H1 (cell line): ENCODE results near the gene RELB.

Experiments used
- ASH2L ChIP-seq: fragments of 200-600, 300-600 bp; sonication (generic); IDR thresholded peaks from one replicate; pipeline ENCODE4 v1.7.1; 2017; ENCODE audit warnings: low read length
- BACH1 ChIP-seq: IDR thresholded peaks from 2 replicates; pipeline ENCODE4 v1.6.1; 2012; ENCODE audit warnings: low read length, improper control_type of control experiment
- CBX5 ChIP-seq: fragments of 300-800, 300-1000 bp; sonication (generic); IDR thresholded peaks from 2 replicates; pipeline ENCODE4 v1.7.1; 2016; ENCODE audit warnings: antibody characterized with exemption, low read length, low read depth
- CEBPB ChIP-seq: IDR thresholded peaks from 2 replicates; pipeline ENCODE4 v1.6.1; 2012; ENCODE audit warnings: low read depth, low read length
- EP300 ChIP-seq, 2 experiments: IDR thresholded peaks; 1 replicate in 1 of 2; 2 replicates in 1 of 2; pipeline ENCODE4 v1.6.1; 2011 to 2012; ENCODE audit warnings: low read depth in 2 of 2, low read length in 2 of 2, mild to moderate bottlenecking in 2 of 2, borderline replicate concordance in 1 of 2, inconsistent platforms in 1 of 2, moderate library complexity in 1 of 2
- EZH2 ChIP-seq: fragments of 200-600 bp; sonication (generic); IDR thresholded peaks from 2 replicates; pipeline ENCODE4 v1.7.1; 2012; ENCODE audit warnings: low read depth, mild to moderate bottlenecking, moderate library complexity, low read length, inconsistent platforms; ENCODE audit not compliant: severe bottlenecking
- POLR2A ChIP-seq, 2 experiments: IDR thresholded peaks; 1 replicate in 1 of 2; 2 replicates in 1 of 2; pipeline ENCODE4 v1.6.1; 2011; ENCODE audit warnings: low read depth in 2 of 2, low read length in 2 of 2, mild to moderate bottlenecking in 2 of 2; ENCODE audit errors: control extremely low read depth in 1 of 2
- POLR2AphosphoS5 ChIP-seq: IDR thresholded peaks from 2 replicates; pipeline ENCODE4 v1.6.1; 2011; ENCODE audit warnings: low read depth, low read length
- SP1 ChIP-seq: IDR thresholded peaks from 2 replicates; pipeline ENCODE4 v1.6.1; 2011; ENCODE audit warnings: low read depth, low read length
- SUZ12 ChIP-seq: fragments of 200-600 bp; sonication (generic); IDR thresholded peaks from 2 replicates; pipeline ENCODE4 v1.6.1; 2012; ENCODE audit warnings: mild to moderate bottlenecking, inconsistent platforms, low read length, moderate library complexity, mixed read lengths
- TCF12 ChIP-seq: IDR thresholded peaks from 2 replicates; pipeline ENCODE4 v1.6.1; 2011; ENCODE audit warnings: low read depth, mild to moderate bottlenecking, low read length
- TEAD4 ChIP-seq: IDR thresholded peaks from 2 replicates; pipeline ENCODE4 v1.6.1; 2012; ENCODE audit warnings: low read depth, low read length, inconsistent platforms, mixed read lengths
- TF ChIP-seq, protein P1 (sequence below), 3 experiments: IDR thresholded peaks; 1 replicate in 2 of 3; 2 replicates in 1 of 3; pipeline versions ENCODE4 v1.5.1 to v1.6.1; 2011; ENCODE audit warnings: low read length in 3 of 3, mild to moderate bottlenecking in 3 of 3, inconsistent platforms in 2 of 3, low read depth in 1 of 3, moderate library complexity in 1 of 3; ENCODE audit not compliant: insufficient read depth in 1 of 3; ENCODE audit errors: control extremely low read depth in 1 of 3

DNA sequence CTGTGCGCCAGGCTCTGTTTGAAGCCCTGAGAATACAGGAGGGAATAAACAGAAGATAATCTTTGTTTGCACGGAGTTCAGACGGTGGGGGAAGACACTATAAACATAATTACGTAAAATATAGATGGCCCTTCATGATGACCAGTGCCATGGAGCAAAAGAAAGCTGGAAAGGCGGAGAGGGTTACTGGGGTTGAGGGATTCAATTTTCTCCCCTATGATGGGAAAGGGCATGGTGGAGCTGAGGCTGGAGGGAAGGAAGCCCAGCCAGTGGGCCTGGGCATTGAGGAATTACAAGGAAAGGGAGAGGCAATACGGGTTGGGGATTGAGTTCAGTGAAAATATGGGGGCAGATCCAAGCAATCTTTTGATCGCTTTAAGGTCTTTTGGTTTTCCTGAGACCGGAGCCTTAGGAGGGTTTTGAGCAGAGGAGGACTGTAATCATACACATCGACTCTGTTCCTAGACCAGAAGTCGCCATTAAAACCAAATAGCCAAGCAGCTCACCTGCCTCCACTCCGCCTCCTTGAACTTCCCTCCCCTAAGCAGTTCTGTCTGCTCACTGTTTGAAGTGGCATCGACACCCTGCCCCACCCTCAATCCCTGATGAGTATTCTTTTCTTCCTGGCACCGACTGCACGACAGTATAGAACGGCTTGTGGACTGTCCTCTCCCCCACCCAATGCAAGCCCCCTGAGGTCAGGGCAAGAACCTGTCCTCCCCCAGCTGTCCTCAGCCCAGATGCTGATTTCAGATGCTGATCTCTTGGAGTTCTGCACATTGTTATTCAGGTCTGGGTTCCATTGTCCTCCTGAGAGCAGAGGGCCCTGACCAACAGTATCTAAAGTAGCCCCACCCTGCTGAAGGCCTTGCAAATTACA is 75.8 kb downstream of the RELB start:
- TF ChIP-seq, protein P1, sequence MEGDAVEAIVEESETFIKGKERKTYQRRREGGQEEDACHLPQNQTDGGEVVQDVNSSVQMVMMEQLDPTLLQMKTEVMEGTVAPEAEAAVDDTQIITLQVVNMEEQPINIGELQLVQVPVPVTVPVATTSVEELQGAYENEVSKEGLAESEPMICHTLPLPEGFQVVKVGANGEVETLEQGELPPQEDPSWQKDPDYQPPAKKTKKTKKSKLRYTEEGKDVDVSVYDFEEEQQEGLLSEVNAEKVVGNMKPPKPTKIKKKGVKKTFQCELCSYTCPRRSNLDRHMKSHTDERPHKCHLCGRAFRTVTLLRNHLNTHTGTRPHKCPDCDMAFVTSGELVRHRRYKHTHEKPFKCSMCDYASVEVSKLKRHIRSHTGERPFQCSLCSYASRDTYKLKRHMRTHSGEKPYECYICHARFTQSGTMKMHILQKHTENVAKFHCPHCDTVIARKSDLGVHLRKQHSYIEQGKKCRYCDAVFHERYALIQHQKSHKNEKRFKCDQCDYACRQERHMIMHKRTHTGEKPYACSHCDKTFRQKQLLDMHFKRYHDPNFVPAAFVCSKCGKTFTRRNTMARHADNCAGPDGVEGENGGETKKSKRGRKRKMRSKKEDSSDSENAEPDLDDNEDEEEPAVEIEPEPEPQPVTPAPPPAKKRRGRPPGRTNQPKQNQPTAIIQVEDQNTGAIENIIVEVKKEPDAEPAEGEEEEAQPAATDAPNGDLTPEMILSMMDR (IDR thresholded peaks at IDR 0.05; ENCODE audit: control extremely low read depth in 1 of 3, insufficient read depth in 1 of 3, low read depth in 1 of 3, low read length in 3 of 3) = no peak
- TF ChIP-seq POLR2AphosphoS5 (peak; percentile 50; the same call in 1 of the 2 replicates), CEBPB (no peak), ASH2L (no peak), POLR2A (IDR thresholded peaks at IDR 0.05; ENCODE audit: control extremely low read depth in 1 of 2, low read depth in 2 of 2, low read length in 2 of 2) (0 out of 3 replicates have a peak, but pooled peaks of 1 of the 2 experiments have one; percentile 29), SUZ12 (no peak), EZH2 (no peak), EP300 (IDR thresholded peaks at IDR 0.05; ENCODE audit: borderline replicate concordance in 1 of 2, low read depth in 2 of 2, low read length in 2 of 2) (no peak), TCF12 (peak; percentile 56; the same call in 1 of the 2 replicates), SP1 (peak; percentile 73; the same call in 1 of the 2 replicates), TEAD4 (no peak), BACH1 (no peak), CBX5 (no peak)
